ENCODE data around the gene SPOCK2. TPM values are rescaled to one million over a fixed set of nuclear protein-coding genes. Genes with fewer than 3 reads are reported as not detected.

The SPOCK2 gene
- total RNA-seq, 1 experiment from 2014 or later, result 0.32 TPM

- TF ChIP-seq EZH2 (IDR thresholded peaks at IDR 0.05; ENCODE audit: borderline replicate concordance, low read depth, low read length, poor library complexity, severe bottlenecking) (no peak), CTCF (conservative IDR thresholded peaks at IDR 0.05; ENCODE audit: low read depth, low read length) (no peak)
- Histone ChIP-seq H3K36me3 (ENCODE audit: insufficient read depth, low read length, poor library complexity, severe bottlenecking) (no peaks in the 10 kb centered on the region), H3K9me3 (ENCODE audit: low read depth, low read length, poor library complexity, severe bottlenecking) (no peaks in the 10 kb centered on the region), H3K27ac (ENCODE audit: low read depth, low read length, poor library complexity, severe bottlenecking) (no peak overlapping the region), H3K4me1 (ENCODE audit: insufficient read depth, low read length, poor library complexity, severe bottlenecking) (no peaks in the 10 kb centered on the region), H3K27me3 (replicated peaks; ENCODE audit: insufficient read depth, low read depth, low read length, poor library complexity) (no peaks in the 10 kb centered on the region), H3K4me3 (ENCODE audit: low read depth, low read length, poor library complexity, severe bottlenecking) (no peak overlapping the region)
- DNase-seq (ENCODE audit: low spot score), result no peak
- CTCF ChIA-PET, result no interaction called here
- POLR2A ChIA-PET (ENCODE audit: low non-redundant PET), result interaction anchor here (0.6 kb wide), 1 partner anchor 121 kb away, joined by 3 read pairs; no protein-coding TSS in a partner anchor
- no TSS peak for BruUV-seq (replicated peaks)
- intact Hi-C loops (cut with micrococcal nuclease; ENCODE audit: unreplicated experiment), result no loop called here
These were observed 34.7 kb downstream of the SPOCK2 start for GRCh38 chr10:72053690-72054089.

GRCh38 chr10:72050873-72051272, 37.5 kb downstream of the SPOCK2 start:
- Histone ChIP-seq H3K27me3 (replicated peaks; ENCODE audit: insufficient read depth, low read depth, low read length, poor library complexity) (no peaks in the 10 kb centered on the region), H3K4me1 (ENCODE audit: insufficient read depth, low read length, poor library complexity, severe bottlenecking) (no peaks in the 10 kb centered on the region), H3K4me3 (ENCODE audit: low read depth, low read length, poor library complexity, severe bottlenecking) (no peak overlapping the region), H3K9me3 (ENCODE audit: low read depth, low read length, poor library complexity, severe bottlenecking) (no peaks in the 10 kb centered on the region), H3K27ac (ENCODE audit: low read depth, low read length, poor library complexity, severe bottlenecking) (no peak overlapping the region), H3K36me3 (ENCODE audit: insufficient read depth, low read length, poor library complexity, severe bottlenecking) (no peaks in the 10 kb centered on the region)
- intact Hi-C loops (cut with micrococcal nuclease; ENCODE audit: unreplicated experiment), result no loop called here
- ChIA-PET POLR2A (ENCODE audit: low non-redundant PET) (no interaction called here), CTCF (interaction anchor here (0.6 kb wide), 2 partner anchors 10 to 278 kb away, joined by 3 to 8 read pairs; partner anchors contain the start of gene VSIR)
- TF ChIP-seq CTCF (conservative IDR thresholded peaks at IDR 0.05; ENCODE audit: low read depth, low read length) (no peak), EZH2 (IDR thresholded peaks at IDR 0.05; ENCODE audit: borderline replicate concordance, low read depth, low read length, poor library complexity, severe bottlenecking) (no peak)
- BruUV-seq (replicated peaks), result no TSS peak
- DNase-seq (ENCODE audit: low spot score), result no peak

- TF ChIP-seq EZH2 (IDR thresholded peaks at IDR 0.05; ENCODE audit: borderline replicate concordance, low read depth, low read length, poor library complexity, severe bottlenecking), result no peak
- DNase-seq (ENCODE audit: low spot score), result peak; percentile 20
- Histone ChIP-seq H3K4me1 (ENCODE audit: insufficient read depth, low read length, poor library complexity, severe bottlenecking) (no peaks in the 10 kb centered on the region), H3K4me3 (ENCODE audit: low read depth, low read length, poor library complexity, severe bottlenecking) (no peak overlapping the region), H3K27ac (ENCODE audit: low read depth, low read length, poor library complexity, severe bottlenecking) (no peak overlapping the region), H3K9me3 (ENCODE audit: low read depth, low read length, poor library complexity, severe bottlenecking) (no peaks in the 10 kb centered on the region), H3K36me3 (ENCODE audit: insufficient read depth, low read length, poor library complexity, severe bottlenecking) (no peaks in the 10 kb centered on the region), H3K27me3 (replicated peaks; ENCODE audit: insufficient read depth, low read depth, low read length, poor library complexity) (no peaks in the 10 kb centered on the region)
- POLR2A ChIA-PET (ENCODE audit: low non-redundant PET), result no interaction called here
- CTCF ChIA-PET, result interaction anchor here (0.6 kb wide), 2 partner anchors 10 to 277 kb away, joined by 3 to 8 read pairs; partner anchors contain the start of gene VSIR
- no TSS peak for BruUV-seq (replicated peaks)
- intact Hi-C loops (cut with micrococcal nuclease; ENCODE audit: unreplicated experiment), result loop anchor here (5.0 to 10.0 kb wide), 5 partner anchors 93 to 735 kb away; partner anchors contain the start of gene SLC29A3
These were observed 38.2 kb downstream of the SPOCK2 start for GRCh38 chr10:72049969-72050781.
